H9 (cell line): ENCODE measurements around the gene LYRM1. TPM values are rescaled to one million over a fixed set of nuclear protein-coding genes. Genes with fewer than 3 reads are reported as not detected.

Source experiments
- DNase-seq: peaks from one replicate; pipeline ENCODE4 v3.0.0-alpha.2; 2017
- H2AFZ ChIP-seq: one replicate; pipeline ENCODE4 v1.6.1; 2013; ENCODE audit warnings: mild to moderate bottlenecking, low read length, control low read depth, moderate library complexity
- H2AK5ac ChIP-seq: 2 replicates; pipeline ENCODE4 v1.6.1; 2013; ENCODE audit warnings: low read length, control low read depth, mixed read lengths; ENCODE audit not compliant: insufficient read length
- H2BK120ac ChIP-seq: one replicate; pipeline ENCODE4 v1.6.1; 2013; ENCODE audit warnings: low read depth, mild to moderate bottlenecking, low read length, control low read depth, inconsistent platforms; ENCODE audit not compliant: poor library complexity, severe bottlenecking
- H2BK12ac ChIP-seq: 2 replicates; pipeline ENCODE4 v1.6.1; 2013; ENCODE audit warnings: low read length, control low read depth, mixed read lengths, low read depth; ENCODE audit not compliant: insufficient read length
- H2BK15ac ChIP-seq: 2 replicates; pipeline ENCODE4 v1.6.1; 2013; ENCODE audit warnings: low read depth, low read length, control low read depth
- H2BK20ac ChIP-seq: one replicate; pipeline ENCODE4 v1.6.1; 2013; ENCODE audit warnings: low read depth, mild to moderate bottlenecking, low read length, control low read depth, inconsistent platforms; ENCODE audit not compliant: poor library complexity, severe bottlenecking
- H2BK5ac ChIP-seq: 2 replicates; pipeline ENCODE4 v1.6.1; 2013; ENCODE audit warnings: low read length, control low read depth, mixed read lengths; ENCODE audit not compliant: insufficient read length
- H3K14ac ChIP-seq: 2 replicates; pipeline ENCODE4 v1.6.1; 2013; ENCODE audit warnings: low read length, control low read depth; ENCODE audit not compliant: insufficient read depth
- H3K18ac ChIP-seq: 2 replicates; pipeline ENCODE4 v1.6.1; 2013; ENCODE audit warnings: low read depth, mild to moderate bottlenecking, mixed read lengths, low read length, control low read depth; ENCODE audit not compliant: insufficient read length
- H3K23ac ChIP-seq: 2 replicates; pipeline ENCODE4 v1.6.1; 2013; ENCODE audit warnings: low read length, control low read depth, mixed read lengths, low read depth; ENCODE audit not compliant: insufficient read length
- H3K23me2 ChIP-seq: 2 replicates; pipeline ENCODE4 v1.6.1; 2013; ENCODE audit warnings: low read depth, mild to moderate bottlenecking, mixed read lengths, low read length, control low read depth; ENCODE audit not compliant: insufficient read length, poor library complexity, severe bottlenecking
- H3K27ac ChIP-seq: 2 replicates; pipeline ENCODE4 v1.5.1; 2013; ENCODE audit warnings: low read length, control low read depth, mixed read lengths, low read depth; ENCODE audit not compliant: insufficient read length
- H3K27me3 ChIP-seq: 2 replicates; pipeline ENCODE4 v1.6.1; 2013; ENCODE audit warnings: low read length, control low read depth, inconsistent platforms; ENCODE audit not compliant: insufficient read depth
- H3K4ac ChIP-seq: 2 replicates; pipeline ENCODE4 v1.6.1; 2013; ENCODE audit warnings: low read depth, mild to moderate bottlenecking, control low read depth, inconsistent platforms, low read length, moderate library complexity
- H3K4me1 ChIP-seq: 2 replicates; pipeline ENCODE4 v1.6.1; 2013; ENCODE audit warnings: low read length, control low read depth, inconsistent platforms; ENCODE audit not compliant: insufficient read depth
- H3K4me2 ChIP-seq: 2 replicates; pipeline ENCODE4 v1.6.1; 2013; ENCODE audit warnings: low read length, control low read depth, mixed read lengths; ENCODE audit not compliant: insufficient read length, insufficient read depth
- H3K56ac ChIP-seq: 2 replicates; pipeline ENCODE4 v1.6.1; 2013; ENCODE audit warnings: low read depth, mild to moderate bottlenecking, mixed read lengths, low read length, control low read depth; ENCODE audit not compliant: insufficient read length
- H3K79me1 ChIP-seq: 2 replicates; pipeline ENCODE4 v1.6.1; 2013; ENCODE audit warnings: low read depth, mild to moderate bottlenecking, moderate library complexity, low read length, control low read depth, inconsistent platforms; ENCODE audit not compliant: insufficient read depth, poor library complexity, severe bottlenecking
- H3K79me2 ChIP-seq: 2 replicates; pipeline ENCODE4 v1.6.1; 2013; ENCODE audit warnings: low read length, control low read depth, inconsistent platforms; ENCODE audit not compliant: insufficient read depth
- H3K9ac ChIP-seq: 2 replicates; pipeline ENCODE4 v1.6.1; 2013; ENCODE audit warnings: low read length, control low read depth, mixed read lengths; ENCODE audit not compliant: insufficient read length; ENCODE audit errors: extremely low read depth
- H3K9me3 ChIP-seq: one replicate; pipeline ENCODE4 v1.6.1; 2013; ENCODE audit warnings: low read depth, low read length, inconsistent platforms; ENCODE audit not compliant: control insufficient read depth
- H3T11ph ChIP-seq: one replicate; pipeline ENCODE4 v1.6.1; 2013; ENCODE audit warnings: mild to moderate bottlenecking, low read length, control low read depth, inconsistent platforms
- H4K20me1 ChIP-seq: one replicate; pipeline ENCODE4 v1.6.1; 2013; ENCODE audit not compliant: control insufficient read depth, insufficient read length, insufficient read depth
- H4K5ac ChIP-seq: 2 replicates; pipeline ENCODE4 v1.6.1; 2013; ENCODE audit warnings: low read depth, mild to moderate bottlenecking, mixed read lengths, low read length, control low read depth; ENCODE audit not compliant: insufficient read length
- H4K8ac ChIP-seq: replicated peaks from 2 replicates; pipeline ENCODE4 v1.6.1; 2013; ENCODE audit warnings: low read length, control low read depth, mixed read lengths, low read depth; ENCODE audit not compliant: insufficient read length
- H4K91ac ChIP-seq: 2 replicates; pipeline ENCODE4 v1.6.1; 2013; ENCODE audit warnings: low read depth, mild to moderate bottlenecking, moderate library complexity, mixed read lengths, low read length, control low read depth; ENCODE audit not compliant: insufficient read length
- H3K27ac Mint-ChIP-seq, 3 experiments: 2 replicates in 2 of 3; 3 replicates in 1 of 3; pipeline ENCODE4 v1.8.0; 2020 to 2021; ENCODE audit warnings: mixed read lengths in 3 of 3, mild to moderate bottlenecking in 1 of 3, moderate library complexity in 1 of 3
- H3K27me3 Mint-ChIP-seq: 2 replicates; pipeline ENCODE4 v1.8.0; 2021; ENCODE audit warnings: low read depth, mild to moderate bottlenecking, moderate library complexity, mixed read lengths
- H3K36me3 Mint-ChIP-seq, 3 experiments: 2 replicates in 2 of 3; 3 replicates in 1 of 3; pipeline ENCODE4 v1.8.0; 2020 to 2021; ENCODE audit warnings: low read depth in 3 of 3, mixed read lengths in 3 of 3; ENCODE audit not compliant: insufficient read depth in 1 of 3
- H3K4me1 Mint-ChIP-seq, 2 experiments: 2 replicates each; pipeline ENCODE4 v1.8.0; 2020; ENCODE audit warnings: mixed read lengths in 2 of 2
- H3K4me3 Mint-ChIP-seq, 2 experiments: 2 replicates in 1 of 2; 3 replicates in 1 of 2; pipeline ENCODE4 v1.8.0; 2020 to 2021; ENCODE audit warnings: mild to moderate bottlenecking in 2 of 2, mixed read lengths in 2 of 2, moderate library complexity in 1 of 2
- H3K9me3 Mint-ChIP-seq, 2 experiments: 2 replicates in 1 of 2; 3 replicates in 1 of 2; pipeline ENCODE4 v1.8.0; 2020; ENCODE audit warnings: mild to moderate bottlenecking in 2 of 2, mixed read lengths in 2 of 2, moderate library complexity in 1 of 2
- WGBS: extraction: QIAGEN DNeasy Blood & Tissue Kit; methylation state at CpG from one replicate; pipeline ENCODE4 v1.1.7; 2013; ENCODE audit warnings: missing lambda C conversion rate, low lambda C conversion rate, mixed read lengths; ENCODE audit not compliant: insufficient read length; ENCODE audit errors: extremely low coverage; 5-methylcytosine and 5-hydroxymethylcytosine counted together
- total RNA-seq: library from RNA; stranded (reverse); gene quantifications from 2 replicates; pipeline ENCODE4 v1.2.1, GENCODE V29; 2021
- TF ChIP-seq, protein P1 (sequence below): fragments of 200-600 bp; sonication (generic); conservative IDR thresholded peaks from 3 replicates; pipeline ENCODE4 v1.8.0; 2021; ENCODE audit warnings: antibody characterized with exemption, mild to moderate bottlenecking

The LYRM1 gene
- total RNA-seq, 1 experiment from 2014 or later, result 9.6 TPM

DNA sequence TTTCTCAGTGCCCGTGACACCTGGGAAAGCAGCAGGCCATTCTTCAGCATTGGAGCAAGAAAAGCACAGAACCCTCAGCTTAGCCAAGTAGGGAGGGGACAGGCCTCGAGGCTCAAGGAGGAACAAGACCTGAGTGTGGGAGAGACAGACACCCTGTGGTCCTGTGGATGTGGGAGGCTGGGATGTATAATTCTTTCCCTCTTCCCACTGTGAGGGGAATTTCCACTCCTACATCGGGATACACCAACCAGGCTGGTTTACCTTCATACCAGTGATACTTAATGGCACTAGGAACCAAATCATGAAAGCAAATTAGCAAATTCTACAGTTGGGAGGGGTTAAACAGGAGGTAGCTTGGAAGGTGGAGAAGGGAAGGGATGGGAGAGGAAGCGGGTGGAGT lies 41.7 kb downstream of the LYRM1 start:
- Histone ChIP-seq H3K27ac (no peak overlapping the region), H4K91ac (no peak overlapping the region), H2AFZ (no peak overlapping the region), H2BK15ac (no peak overlapping the region), H3K9me3 (no peaks in the 10 kb centered on the region), H3T11ph (no peak overlapping the region), H3K79me1 (no peaks in the 10 kb centered on the region), H2BK120ac (no peak overlapping the region), H3K23me2 (no peaks in the 10 kb centered on the region), H4K8ac (no peak overlapping the region), H3K56ac (no peak overlapping the region), H3K18ac (no peak overlapping the region), H4K5ac (no peak overlapping the region), H3K14ac (no peak overlapping the region), H3K9ac (no peak overlapping the region), H3K79me2 (no peaks in the 10 kb centered on the region), H2AK5ac (no peak overlapping the region), H4K20me1 (no peaks in the 10 kb centered on the region), H2BK12ac (no peak overlapping the region), H3K4me1 (no peaks in the 10 kb centered on the region; the same call in 1 of the 2 replicates), H2BK20ac (no peak overlapping the region), H3K27me3 (no peaks in the 10 kb centered on the region), H2BK5ac (no peak overlapping the region), H3K23ac (no peak overlapping the region), H3K4ac (no peak overlapping the region), H3K4me2 (no peak overlapping the region)
- DNase-seq, result no peak
- WGBS, result no CpG with 5 or more reads among the region's 4 CpGs
- no peak overlapping the region for H3K4me3 Mint-ChIP-seq
- H3K4me1 Mint-ChIP-seq, result peaks cover 9 to 14% of the 10 kb centered on the region in 2 experiments
- H3K9me3 Mint-ChIP-seq, result no peaks in the 10 kb centered on the region
- no peak overlapping the region; a peak in 1 of 7 replicates for H3K27ac Mint-ChIP-seq
- peaks cover 3% of the 10 kb centered on the region; the same call in 1 of the 2 replicates for H3K27me3 Mint-ChIP-seq
- no peaks in the 10 kb centered on the region for H3K36me3 Mint-ChIP-seq
- TF ChIP-seq, protein P1, sequence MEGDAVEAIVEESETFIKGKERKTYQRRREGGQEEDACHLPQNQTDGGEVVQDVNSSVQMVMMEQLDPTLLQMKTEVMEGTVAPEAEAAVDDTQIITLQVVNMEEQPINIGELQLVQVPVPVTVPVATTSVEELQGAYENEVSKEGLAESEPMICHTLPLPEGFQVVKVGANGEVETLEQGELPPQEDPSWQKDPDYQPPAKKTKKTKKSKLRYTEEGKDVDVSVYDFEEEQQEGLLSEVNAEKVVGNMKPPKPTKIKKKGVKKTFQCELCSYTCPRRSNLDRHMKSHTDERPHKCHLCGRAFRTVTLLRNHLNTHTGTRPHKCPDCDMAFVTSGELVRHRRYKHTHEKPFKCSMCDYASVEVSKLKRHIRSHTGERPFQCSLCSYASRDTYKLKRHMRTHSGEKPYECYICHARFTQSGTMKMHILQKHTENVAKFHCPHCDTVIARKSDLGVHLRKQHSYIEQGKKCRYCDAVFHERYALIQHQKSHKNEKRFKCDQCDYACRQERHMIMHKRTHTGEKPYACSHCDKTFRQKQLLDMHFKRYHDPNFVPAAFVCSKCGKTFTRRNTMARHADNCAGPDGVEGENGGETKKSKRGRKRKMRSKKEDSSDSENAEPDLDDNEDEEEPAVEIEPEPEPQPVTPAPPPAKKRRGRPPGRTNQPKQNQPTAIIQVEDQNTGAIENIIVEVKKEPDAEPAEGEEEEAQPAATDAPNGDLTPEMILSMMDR, result no peak
